ENCODE data around the gene ARL2BP. TPM values are rescaled to one million over a fixed set of nuclear protein-coding genes. Genes with fewer than 3 reads are reported as not detected.
A peak's percentile ranks its signal among the peaks of the same experiment; 100 is the strongest.

Gene ARL2BP
- total and polyA plus RNA-seq, 2 of the 13 experiments (the other 11 are each of a cell fraction or from before 2014, with no cell fraction given) = 64.3 to 67.6 TPM

DNA sequence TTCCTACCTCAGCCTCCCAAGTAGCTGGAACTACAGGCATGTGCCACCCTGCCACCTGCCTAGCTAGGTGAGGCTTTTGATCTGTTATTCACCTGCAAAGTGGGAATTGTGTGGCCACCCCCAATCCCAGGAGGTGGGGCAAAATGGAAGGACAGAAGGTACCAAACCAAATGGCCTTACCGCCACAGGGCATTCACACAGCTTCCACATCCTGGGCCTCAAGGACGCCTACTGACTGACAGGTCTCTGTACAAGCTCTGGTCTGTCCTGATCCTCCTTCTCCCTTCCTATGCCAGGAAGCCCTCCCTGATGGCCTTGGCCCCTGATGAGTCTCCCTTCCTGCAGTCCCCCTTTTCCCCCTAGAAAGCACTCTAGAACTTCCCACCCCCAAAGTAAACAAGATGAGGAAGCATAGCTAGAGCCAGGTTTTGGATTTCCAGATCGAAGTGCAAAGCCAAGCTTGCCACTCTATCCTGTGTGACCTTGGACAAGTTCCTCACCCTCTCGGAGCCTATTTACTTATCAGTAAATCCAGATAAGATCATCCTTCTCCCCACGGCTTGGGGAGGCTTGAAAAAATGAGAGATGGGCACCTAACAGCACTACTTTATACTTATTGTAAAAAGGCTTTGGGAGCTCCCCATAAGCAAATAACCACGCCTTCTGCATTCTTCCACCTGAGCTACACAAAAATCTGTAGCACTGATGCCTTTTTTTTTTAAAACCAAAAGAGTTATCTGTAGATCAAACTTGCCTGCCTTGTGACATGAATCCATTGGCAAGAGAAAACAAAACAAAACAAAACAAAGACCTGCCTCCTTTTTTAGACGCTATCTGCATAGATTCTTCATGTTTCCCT, 35.0 kb downstream of the ARL2BP start (continued):
- TF ChIP-seq, protein P1, sequence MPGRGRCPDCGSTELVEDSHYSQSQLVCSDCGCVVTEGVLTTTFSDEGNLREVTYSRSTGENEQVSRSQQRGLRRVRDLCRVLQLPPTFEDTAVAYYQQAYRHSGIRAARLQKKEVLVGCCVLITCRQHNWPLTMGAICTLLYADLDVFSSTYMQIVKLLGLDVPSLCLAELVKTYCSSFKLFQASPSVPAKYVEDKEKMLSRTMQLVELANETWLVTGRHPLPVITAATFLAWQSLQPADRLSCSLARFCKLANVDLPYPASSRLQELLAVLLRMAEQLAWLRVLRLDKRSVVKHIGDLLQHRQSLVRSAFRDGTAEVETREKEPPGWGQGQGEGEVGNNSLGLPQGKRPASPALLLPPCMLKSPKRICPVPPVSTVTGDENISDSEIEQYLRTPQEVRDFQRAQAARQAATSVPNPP (CRISPR knock-in tag; IDR thresholded peaks at IDR 0.05) = no peak; the same call in 1 of the 2 replicates
- TF ChIP-seq ZNF124 (CRISPR knock-in tag; IDR thresholded peaks at IDR 0.05) (peak; percentile 88), ZNF460 (CRISPR knock-in tag; IDR thresholded peaks at IDR 0.05; ENCODE audit: borderline replicate concordance) (peak; percentile 63; the same call in 1 of the 2 replicates), PAX8 (CRISPR knock-in tag; IDR thresholded peaks at IDR 0.05; ENCODE audit: borderline replicate concordance) (peak; percentile 57; the same call in 1 of the 2 replicates), JDP2 (CRISPR knock-in tag; IDR thresholded peaks at IDR 0.05; ENCODE audit: borderline replicate concordance) (no peak), HCFC1 (IDR thresholded peaks at IDR 0.05; ENCODE audit: low read depth, low read length) (0 out of 2 replicates have a peak, but pooled peaks have one; percentile 10), NCOA1 (CRISPR knock-in tag; IDR thresholded peaks at IDR 0.05) (peak; percentile 91; the same call in 1 of the 2 replicates), ZGPAT (CRISPR knock-in tag; IDR thresholded peaks at IDR 0.05) (peak; percentile 97), ZNF567 (CRISPR knock-in tag; IDR thresholded peaks at IDR 0.05; ENCODE audit: borderline replicate concordance) (0 out of 2 replicates have a peak, but pooled peaks have one; percentile 69), ZBTB21 (CRISPR knock-in tag; IDR thresholded peaks at IDR 0.05) (peak; percentile 47; the same call in 1 of the 2 replicates), ZNF441 (CRISPR knock-in tag; IDR thresholded peaks at IDR 0.05; ENCODE audit: borderline replicate concordance) (peak; percentile 86; the same call in 1 of the 2 replicates), ZNF292 (CRISPR knock-in tag; IDR thresholded peaks at IDR 0.05; ENCODE audit: borderline replicate concordance, low read depth) (peak; percentile 78; the same call in 1 of the 2 replicates), MLLT10 (CRISPR knock-in tag; IDR thresholded peaks at IDR 0.05) (no peak), ZFP1 (CRISPR knock-in tag; IDR thresholded peaks at IDR 0.05) (peak; percentile 95)
- TF ChIP-seq, protein P2, sequence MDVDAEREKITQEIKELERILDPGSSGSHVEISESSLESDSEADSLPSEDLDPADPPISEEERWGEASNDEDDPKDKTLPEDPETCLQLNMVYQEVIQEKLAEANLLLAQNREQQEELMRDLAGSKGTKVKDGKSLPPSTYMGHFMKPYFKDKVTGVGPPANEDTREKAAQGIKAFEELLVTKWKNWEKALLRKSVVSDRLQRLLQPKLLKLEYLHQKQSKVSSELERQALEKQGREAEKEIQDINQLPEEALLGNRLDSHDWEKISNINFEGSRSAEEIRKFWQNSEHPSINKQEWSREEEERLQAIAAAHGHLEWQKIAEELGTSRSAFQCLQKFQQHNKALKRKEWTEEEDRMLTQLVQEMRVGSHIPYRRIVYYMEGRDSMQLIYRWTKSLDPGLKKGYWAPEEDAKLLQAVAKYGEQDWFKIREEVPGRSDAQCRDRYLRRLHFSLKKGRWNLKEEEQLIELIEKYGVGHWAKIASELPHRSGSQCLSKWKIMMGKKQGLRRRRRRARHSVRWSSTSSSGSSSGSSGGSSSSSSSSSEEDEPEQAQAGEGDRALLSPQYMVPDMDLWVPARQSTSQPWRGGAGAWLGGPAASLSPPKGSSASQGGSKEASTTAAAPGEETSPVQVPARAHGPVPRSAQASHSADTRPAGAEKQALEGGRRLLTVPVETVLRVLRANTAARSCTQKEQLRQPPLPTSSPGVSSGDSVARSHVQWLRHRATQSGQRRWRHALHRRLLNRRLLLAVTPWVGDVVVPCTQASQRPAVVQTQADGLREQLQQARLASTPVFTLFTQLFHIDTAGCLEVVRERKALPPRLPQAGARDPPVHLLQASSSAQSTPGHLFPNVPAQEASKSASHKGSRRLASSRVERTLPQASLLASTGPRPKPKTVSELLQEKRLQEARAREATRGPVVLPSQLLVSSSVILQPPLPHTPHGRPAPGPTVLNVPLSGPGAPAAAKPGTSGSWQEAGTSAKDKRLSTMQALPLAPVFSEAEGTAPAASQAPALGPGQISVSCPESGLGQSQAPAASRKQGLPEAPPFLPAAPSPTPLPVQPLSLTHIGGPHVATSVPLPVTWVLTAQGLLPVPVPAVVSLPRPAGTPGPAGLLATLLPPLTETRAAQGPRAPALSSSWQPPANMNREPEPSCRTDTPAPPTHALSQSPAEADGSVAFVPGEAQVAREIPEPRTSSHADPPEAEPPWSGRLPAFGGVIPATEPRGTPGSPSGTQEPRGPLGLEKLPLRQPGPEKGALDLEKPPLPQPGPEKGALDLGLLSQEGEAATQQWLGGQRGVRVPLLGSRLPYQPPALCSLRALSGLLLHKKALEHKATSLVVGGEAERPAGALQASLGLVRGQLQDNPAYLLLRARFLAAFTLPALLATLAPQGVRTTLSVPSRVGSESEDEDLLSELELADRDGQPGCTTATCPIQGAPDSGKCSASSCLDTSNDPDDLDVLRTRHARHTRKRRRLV (CRISPR knock-in tag; IDR thresholded peaks at IDR 0.05) = 0 out of 2 replicates have a peak, but pooled peaks have one; percentile 78
- TF ChIP-seq, protein P3, sequence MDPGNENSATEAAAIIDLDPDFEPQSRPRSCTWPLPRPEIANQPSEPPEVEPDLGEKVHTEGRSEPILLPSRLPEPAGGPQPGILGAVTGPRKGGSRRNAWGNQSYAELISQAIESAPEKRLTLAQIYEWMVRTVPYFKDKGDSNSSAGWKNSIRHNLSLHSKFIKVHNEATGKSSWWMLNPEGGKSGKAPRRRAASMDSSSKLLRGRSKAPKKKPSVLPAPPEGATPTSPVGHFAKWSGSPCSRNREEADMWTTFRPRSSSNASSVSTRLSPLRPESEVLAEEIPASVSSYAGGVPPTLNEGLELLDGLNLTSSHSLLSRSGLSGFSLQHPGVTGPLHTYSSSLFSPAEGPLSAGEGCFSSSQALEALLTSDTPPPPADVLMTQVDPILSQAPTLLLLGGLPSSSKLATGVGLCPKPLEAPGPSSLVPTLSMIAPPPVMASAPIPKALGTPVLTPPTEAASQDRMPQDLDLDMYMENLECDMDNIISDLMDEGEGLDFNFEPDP (CRISPR knock-in tag; conservative IDR thresholded peaks at IDR 0.05) = no peak
